NT2/D1 (cell line): ENCODE results near the gene RNF19B.

Source experiments
- YY1 ChIP-seq: IDR thresholded peaks from 2 replicates; pipeline ENCODE4 v1.6.1; 2011; ENCODE audit not compliant: insufficient read length, insufficient read depth
- ZNF274 ChIP-seq: IDR thresholded peaks from 2 replicates; pipeline ENCODE4 v1.6.1; 2011; ENCODE audit warnings: mild to moderate bottlenecking, low read depth, low read length

GRCh38 chr1:32989160-32990050 lies 24.8 kb upstream of the RNF19B start:
- no peak for TF ChIP-seq ZNF274
- TF ChIP-seq YY1: no peak
